H1 (cell line): ENCODE measurements around the gene PKD1.
"Not testable (repeated sequence)": the region's sequence is repeated elsewhere in the genome, so short reads cannot be mapped to it uniquely, and the experiment has no call there.

ENCODE experiments used
- EZH2 ChIP-seq: fragments of 200-600 bp; sonication (generic); IDR thresholded peaks from 2 replicates; pipeline ENCODE4 v1.7.1; 2012; ENCODE audit warnings: low read depth, mild to moderate bottlenecking, moderate library complexity, low read length, inconsistent platforms; ENCODE audit not compliant: severe bottlenecking
- RAD21 ChIP-seq, 2 experiments: IDR thresholded peaks in 1 of 2; conservative IDR thresholded peaks in 1 of 2; 2 replicates each; pipeline ENCODE4 v1.6.1; 2011; ENCODE audit warnings: low read depth in 2 of 2, low read length in 2 of 2, improper control_type of control experiment in 1 of 2, inconsistent platforms in 1 of 2, mild to moderate bottlenecking in 1 of 2, moderate library complexity in 1 of 2

DNA sequence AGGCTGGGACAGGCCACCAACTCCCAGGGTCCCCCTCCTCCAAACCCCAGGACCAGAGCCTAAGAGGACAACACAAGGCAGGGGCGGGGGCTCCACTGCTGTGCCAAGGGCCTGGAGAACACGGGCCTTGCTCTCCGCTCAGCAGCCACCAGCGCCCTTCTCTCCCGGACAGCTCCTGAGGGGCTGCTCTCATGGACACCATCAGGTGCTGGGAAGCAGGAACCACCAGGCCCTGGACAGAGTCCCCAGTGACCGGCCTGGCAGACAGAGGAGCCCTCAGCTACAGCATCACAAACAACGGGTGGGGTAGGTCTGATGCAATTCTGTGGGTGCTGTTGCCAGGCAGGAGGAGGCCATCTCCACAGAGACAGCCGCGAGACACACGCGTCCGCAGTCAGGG, 1.9 kb downstream of the PKD1 start:
- not testable (repeated sequence) for TF ChIP-seq EZH2; RAD21 (IDR thresholded peaks at IDR 0.05 in 1 of 2, conservative IDR thresholded peaks at IDR 0.05 in 1 of 2; ENCODE audit: low read depth in 2 of 2, low read length in 2 of 2)
